Coronary artery (tissue), 2 donors: ENCODE results near the gene DIAPH3.

ENCODE experiments used
- DNase-seq: peaks from one replicate; pipeline ENCODE4 v3.0.0-alpha.2; 2017; ENCODE audit warnings: low spot score
- H3K27ac ChIP-seq, 2 donors: fragments of 200-600 bp; sonication (generic); one replicate each; pipeline ENCODE4 v1.5.1; 2016 to 2019
- H3K4me3 ChIP-seq: fragments of 200-600 bp; sonication (generic); 2 replicates; pipeline ENCODE4 v1.5.1; 2016; ENCODE audit warnings: mild to moderate bottlenecking, moderate library complexity
- CTCF ChIP-seq: fragments of 200-600 bp; sonication (generic); IDR thresholded peaks from one replicate; pipeline ENCODE4 v1.5.1; 2019; ENCODE audit warnings: antibody characterized with exemption

DIAPH3 gene

DNA sequence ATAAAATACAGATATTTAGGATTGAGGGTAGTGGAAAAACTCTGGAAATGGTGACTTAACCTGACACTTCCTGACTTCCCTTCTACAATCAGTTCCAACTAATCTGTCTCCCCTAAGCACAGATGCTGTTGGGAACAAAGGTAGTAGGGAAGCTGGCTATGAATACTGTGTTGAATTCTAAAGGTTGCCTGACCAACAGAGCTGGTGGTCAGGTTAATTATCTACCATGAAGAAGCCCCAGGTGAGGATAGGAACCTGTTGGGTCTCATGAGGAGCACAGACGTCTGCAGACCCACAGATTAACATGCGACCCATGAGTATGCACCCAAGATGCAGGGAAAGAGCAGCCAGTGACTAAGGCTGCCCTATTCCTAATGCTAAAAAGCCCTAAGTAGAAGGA lies 172.3 kb downstream of the DIAPH3 start:
- DNase-seq: no peak
- TF ChIP-seq CTCF: no peak
- Histone ChIP-seq H3K27ac (no peak overlapping the region), H3K4me3 (no peak overlapping the region)

DNA sequence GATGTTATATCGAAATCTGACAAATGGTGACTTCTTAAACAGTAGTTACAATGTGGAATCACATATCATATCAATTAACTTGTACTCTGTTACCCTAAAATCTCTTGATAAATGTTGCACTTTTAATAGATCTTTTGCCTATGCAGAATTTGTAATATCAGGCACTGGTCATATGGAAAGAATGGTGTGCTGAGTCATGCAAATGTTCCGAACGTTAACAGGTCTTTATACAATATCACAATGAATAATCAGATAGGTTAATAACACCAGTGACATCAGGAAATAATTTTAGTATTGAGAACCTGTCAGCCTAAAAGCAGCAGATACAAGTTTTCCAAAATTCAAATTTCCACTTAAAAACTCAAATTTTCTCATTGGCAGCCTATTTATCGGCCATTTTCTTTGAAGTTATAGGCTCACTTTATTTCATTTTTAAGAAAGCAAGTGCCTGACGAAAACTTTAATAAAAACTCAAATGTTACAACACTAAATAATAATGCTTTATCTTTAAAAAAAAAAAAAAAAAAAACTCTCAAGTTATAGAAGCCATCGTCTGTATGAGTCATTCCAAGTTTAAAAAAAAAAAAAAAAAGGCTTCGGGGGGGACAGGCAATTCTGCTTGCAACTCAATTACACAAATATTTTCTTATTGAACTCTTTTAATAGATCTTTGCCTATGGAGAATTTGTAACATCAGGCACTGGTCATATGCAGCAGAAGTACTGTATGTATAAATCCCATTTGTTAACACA lies 180.9 kb downstream of the DIAPH3 start:
- DNase-seq: no peak
- no peak for TF ChIP-seq CTCF
- Histone ChIP-seq H3K4me3 (no peak overlapping the region), H3K27ac (no peak overlapping the region)

DNA sequence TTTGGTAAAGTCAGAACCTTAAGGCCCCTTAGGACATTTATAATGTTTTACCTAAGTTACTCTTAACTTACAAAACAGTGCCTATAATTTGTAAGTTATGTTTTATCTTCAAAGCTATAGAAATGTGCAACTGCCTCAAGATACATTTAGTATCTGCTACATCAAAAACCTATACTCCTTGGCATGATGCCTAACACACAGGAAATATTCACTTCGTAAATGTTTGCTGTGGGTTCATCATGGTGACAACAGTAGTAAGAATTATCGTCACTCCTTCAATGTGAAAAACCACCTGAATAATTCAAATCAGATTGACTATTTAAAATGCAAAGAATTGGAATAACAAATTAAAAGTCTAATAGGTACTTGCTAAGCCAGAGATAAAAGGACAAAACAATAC lies 184.1 kb downstream of the DIAPH3 start:
- no peak overlapping the region for H3K4me3 ChIP-seq
- H3K27ac ChIP-seq: no peak overlapping the region
- no peak for TF ChIP-seq CTCF
- no peak for DNase-seq

DNA sequence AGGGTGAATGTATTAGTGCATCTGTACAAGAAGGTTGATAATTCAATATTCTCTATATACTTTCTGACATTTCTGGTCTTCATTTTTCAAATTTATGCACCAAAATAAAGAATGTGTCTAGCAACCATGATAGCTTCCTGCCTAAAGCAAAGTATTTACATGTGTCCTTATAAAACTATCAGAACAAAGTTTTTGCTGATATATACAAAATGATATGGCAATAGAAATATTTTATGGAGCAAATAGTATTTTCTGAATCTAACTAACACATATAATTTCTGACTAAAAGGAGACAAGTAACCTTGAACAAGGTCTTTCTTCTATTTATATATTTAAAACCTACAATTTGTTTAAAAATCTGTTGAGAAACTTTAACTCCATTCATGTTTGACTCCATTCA lies 184.9 kb downstream of the DIAPH3 start:
- no peak for DNase-seq
- Histone ChIP-seq H3K27ac (no peak overlapping the region), H3K4me3 (no peak overlapping the region)
- TF ChIP-seq CTCF: no peak

DNA sequence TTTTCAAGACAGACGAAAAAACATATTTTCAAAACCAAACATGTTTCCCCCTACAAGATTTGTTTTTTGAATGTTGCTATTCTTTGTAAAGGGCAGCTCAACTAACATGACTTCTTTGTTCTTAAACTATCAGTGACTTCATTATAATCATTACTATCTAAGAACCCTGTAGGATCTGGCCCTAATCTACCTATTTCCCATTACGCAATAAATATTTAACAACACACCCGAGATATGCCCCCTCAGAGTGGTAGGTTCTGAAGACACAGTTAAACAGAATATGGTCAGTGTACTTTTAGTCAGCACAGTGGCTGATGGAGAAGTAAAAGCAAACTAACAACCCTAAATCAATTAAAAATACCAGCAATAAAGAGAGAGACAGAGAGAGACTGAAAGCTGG lies 186.9 kb downstream of the DIAPH3 start:
- Histone ChIP-seq H3K27ac (no peak overlapping the region), H3K4me3 (no peak overlapping the region)
- DNase-seq: no peak
- TF ChIP-seq CTCF: no peak

DNA sequence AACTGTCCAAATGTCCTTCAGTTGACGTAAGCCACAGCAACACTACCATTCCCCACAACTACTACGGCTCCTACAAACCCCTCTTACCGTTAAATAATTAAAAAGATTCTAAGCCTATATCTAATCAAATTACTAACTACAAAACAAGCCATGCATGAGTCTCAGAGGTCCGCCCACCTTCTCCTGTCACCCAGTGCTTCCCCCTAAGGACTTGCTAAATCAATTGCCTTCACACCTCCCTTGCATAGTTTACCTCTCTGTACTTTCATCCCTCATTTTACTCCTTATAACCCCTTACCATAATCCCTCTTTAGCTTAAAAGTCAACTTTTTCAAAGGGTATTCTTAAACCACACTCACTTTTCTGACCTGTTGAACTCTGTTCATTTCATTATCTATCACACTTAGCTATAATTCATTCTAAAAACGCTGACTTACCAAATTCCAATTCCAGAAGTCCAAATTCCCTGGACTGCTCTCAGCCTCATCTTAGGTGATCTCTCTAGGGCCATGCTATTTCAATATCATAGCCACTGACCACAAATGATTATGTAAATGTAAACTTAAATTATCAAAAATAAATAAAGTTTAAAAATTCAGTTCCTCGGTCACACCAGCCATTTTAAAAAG lies 187.8 kb downstream of the DIAPH3 start:
- no peak for DNase-seq
- no peak overlapping the region for H3K4me3 ChIP-seq
- no peak overlapping the region for H3K27ac ChIP-seq
- TF ChIP-seq CTCF: no peak

DNA sequence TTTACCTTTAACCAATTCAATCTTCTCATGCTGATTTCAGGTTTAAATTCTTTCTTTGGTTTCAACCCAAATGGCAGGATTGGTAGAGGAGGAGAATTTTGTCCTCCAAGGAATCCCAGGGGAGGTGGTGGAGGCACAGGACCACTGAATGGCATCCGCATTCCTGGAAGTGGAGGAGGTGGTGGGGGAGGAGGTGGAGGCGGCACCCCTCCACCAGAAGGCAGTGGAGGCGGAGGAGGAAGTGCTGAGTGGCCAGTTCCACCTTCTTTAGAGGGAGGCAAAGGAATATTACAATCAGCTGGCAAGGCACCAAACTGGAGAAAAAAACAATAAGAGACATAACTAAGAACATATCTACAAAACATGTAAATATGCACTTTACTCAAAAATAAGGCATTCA lies 192.9 kb downstream of the DIAPH3 start:
- Histone ChIP-seq H3K27ac (no peak overlapping the region), H3K4me3 (no peak overlapping the region)
- no peak for DNase-seq
- no peak for TF ChIP-seq CTCF
